Vagina (tissue), 2 donors: Measurements from ENCODE around the gene PPP1CA. TPM values are rescaled to one million over a fixed set of nuclear protein-coding genes. Genes with fewer than 3 reads are reported as not detected.
A peak's percentile ranks its signal among the peaks of the same experiment; 100 is the strongest.

Experiments
- DNase-seq, 2 donors: peaks; one replicate each; pipeline ENCODE4 v3.0.0-alpha.2; 2017; ENCODE audit errors: extremely low spot score in 2 of 2
- H3K27ac ChIP-seq: fragments of 200-600 bp; sonication (generic); one replicate; pipeline ENCODE4 v1.5.1; 2019
- H3K27me3 ChIP-seq: fragments of 200-600 bp; sonication (generic); one replicate; pipeline ENCODE4 v1.5.1; 2019
- H3K36me3 ChIP-seq, 2 donors: fragments of 200-600 bp; sonication (generic); one replicate each; pipeline ENCODE4 v1.5.1; 2017 to 2019
- H3K4me1 ChIP-seq: fragments of 200-600 bp; sonication (generic); one replicate; pipeline ENCODE4 v1.5.1; 2019
- H3K4me3 ChIP-seq, 2 donors: fragments of 200-600 bp; sonication (generic); 1 replicate in 1 of 2; 2 replicates in 1 of 2; pipeline ENCODE4 v1.5.1; 2016 to 2019
- H3K9me3 ChIP-seq: fragments of 200-600 bp; sonication (generic); one replicate; pipeline ENCODE4 v1.5.1; 2019
- POLR2A ChIP-seq, 2 donors: fragments of 450-650 bp; IDR thresholded peaks; one replicate each; pipeline ENCODE4 v1.6.1; 2017; ENCODE audit warnings: antibody characterized with exemption in 2 of 2, mild to moderate bottlenecking in 2 of 2, moderate library complexity in 2 of 2
- POLR2AphosphoS5 ChIP-seq, 2 donors: sonication (generic); formaldehyde crosslinking; IDR thresholded peaks; one replicate each; pipeline ENCODE4 v1.9.0; 2017; ENCODE audit warnings: antibody characterized with exemption in 2 of 2, mild to moderate bottlenecking in 2 of 2, low read depth in 1 of 2; ENCODE audit not compliant: insufficient read depth in 1 of 2
- intact Hi-C: fragments of 100-400 bp; cut with DNase I; formaldehyde crosslinking; loops from one replicate; pipeline ENCODE4 v1.15.1; 2023
- total RNA-seq: library from RNA; depleted of rRNA; stranded (reverse); fragments of >200 nt; gene quantifications from one replicate; pipeline ENCODE4 v1.2.3, GENCODE V29; 2016
- TF ChIP-seq, protein P1 (sequence below), 3 experiments: fragments of 450-650 bp in 2 of 3; fragments of 200-600 bp in 1 of 3; sonication (generic) in 1 of 3; IDR thresholded peaks; one replicate each; pipeline ENCODE4 v1.5.1; 2017 to 2019; ENCODE audit warnings: antibody characterized with exemption in 3 of 3, mild to moderate bottlenecking in 2 of 3, moderate library complexity in 2 of 3

PPP1CA gene
- total RNA-seq, 1 donor from 2014 or later = 102 TPM

DNA sequence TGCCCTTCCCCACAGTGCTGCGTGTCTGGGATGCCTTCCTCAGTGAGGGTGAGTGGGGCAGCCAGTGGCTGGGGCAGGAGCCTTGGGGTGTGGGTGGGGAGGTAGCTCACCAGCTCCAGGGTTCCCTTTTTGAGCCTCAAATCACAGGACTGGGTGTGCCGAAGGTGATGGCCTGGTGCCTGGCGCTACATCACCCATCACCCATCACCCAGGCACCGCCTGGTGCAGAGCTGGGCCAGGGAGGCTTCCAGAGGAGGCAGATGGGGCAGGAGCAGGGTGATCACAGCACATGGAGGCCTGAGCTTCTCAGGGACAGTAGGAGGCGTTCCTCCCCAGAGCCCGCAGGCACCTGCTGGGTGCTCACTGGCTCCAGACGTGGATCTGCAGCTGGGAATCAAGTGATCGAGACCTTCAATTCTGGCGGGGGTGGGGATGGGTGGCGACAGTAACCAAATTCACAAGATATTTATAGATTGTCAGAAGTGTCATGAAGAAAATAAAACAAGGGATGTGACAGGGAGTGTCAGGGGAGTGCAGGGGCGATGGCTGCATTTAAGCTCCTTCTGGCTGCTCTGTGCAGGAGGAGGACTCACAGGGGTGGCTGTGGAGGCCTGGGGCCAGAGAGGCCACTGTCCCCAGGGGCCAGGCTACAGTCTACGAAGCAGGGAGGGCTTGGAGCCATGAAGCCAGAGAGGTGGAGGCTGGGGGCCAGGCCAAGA lies 5.5 kb upstream of the PPP1CA start:
- DNase-seq = no peak
- Histone ChIP-seq H3K27ac (no peak overlapping the region), H3K9me3 (no peaks in the 10 kb centered on the region), H3K4me1 (peaks cover 10% of the 10 kb centered on the region), H3K27me3 (no peaks in the 10 kb centered on the region), H3K36me3 (no peaks in the 10 kb centered on the region), H3K4me3 (no peak overlapping the region)
- TF ChIP-seq, protein P1, sequence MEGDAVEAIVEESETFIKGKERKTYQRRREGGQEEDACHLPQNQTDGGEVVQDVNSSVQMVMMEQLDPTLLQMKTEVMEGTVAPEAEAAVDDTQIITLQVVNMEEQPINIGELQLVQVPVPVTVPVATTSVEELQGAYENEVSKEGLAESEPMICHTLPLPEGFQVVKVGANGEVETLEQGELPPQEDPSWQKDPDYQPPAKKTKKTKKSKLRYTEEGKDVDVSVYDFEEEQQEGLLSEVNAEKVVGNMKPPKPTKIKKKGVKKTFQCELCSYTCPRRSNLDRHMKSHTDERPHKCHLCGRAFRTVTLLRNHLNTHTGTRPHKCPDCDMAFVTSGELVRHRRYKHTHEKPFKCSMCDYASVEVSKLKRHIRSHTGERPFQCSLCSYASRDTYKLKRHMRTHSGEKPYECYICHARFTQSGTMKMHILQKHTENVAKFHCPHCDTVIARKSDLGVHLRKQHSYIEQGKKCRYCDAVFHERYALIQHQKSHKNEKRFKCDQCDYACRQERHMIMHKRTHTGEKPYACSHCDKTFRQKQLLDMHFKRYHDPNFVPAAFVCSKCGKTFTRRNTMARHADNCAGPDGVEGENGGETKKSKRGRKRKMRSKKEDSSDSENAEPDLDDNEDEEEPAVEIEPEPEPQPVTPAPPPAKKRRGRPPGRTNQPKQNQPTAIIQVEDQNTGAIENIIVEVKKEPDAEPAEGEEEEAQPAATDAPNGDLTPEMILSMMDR (IDR thresholded peaks at IDR 0.05) = no peak
- TF ChIP-seq POLR2AphosphoS5 (IDR thresholded peaks at IDR 0.05; ENCODE audit: insufficient read depth in 1 of 2, low read depth in 1 of 2) (no peak), POLR2A (IDR thresholded peaks at IDR 0.05) (no peak)
- intact Hi-C loops = loop anchor here (10.0 kb wide), 2 partner anchors 58 to 208 kb away; partner anchors contain the start of gene TMEM134

DNA sequence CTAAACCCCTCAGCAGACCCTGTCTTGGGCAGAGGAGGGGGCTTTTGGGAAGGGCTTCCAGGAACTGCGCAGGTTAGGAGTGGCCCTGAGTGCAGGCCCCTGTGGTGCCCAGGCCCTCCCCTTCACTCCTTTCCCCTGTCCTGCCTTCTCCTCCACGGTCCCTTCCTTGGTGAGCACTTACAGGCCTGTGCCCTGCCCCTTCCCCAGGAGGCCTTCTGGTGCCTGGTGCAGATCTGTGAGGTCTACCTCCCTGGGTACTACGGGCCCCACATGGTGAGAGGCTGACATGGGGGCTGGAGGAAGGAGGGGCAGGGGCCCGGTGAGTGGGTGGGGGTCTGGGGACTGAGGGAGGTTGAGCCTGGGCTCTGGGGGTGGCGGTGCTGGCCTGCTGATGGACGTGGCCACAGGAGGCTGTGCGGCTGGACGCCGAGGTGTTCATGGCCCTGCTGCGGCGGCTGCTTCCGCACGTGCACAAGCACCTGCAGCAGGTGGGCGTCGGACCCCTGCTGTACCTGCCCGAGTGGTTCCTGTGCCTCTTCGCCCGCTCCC lies 4.8 kb upstream of the PPP1CA start:
- no peak overlapping the region for H3K4me3 ChIP-seq
- DNase-seq = no peak
- H3K9me3 ChIP-seq = no peaks in the 10 kb centered on the region
- H3K27me3 ChIP-seq = no peaks in the 10 kb centered on the region
- no peaks in the 10 kb centered on the region for H3K36me3 ChIP-seq
- no peak overlapping the region for H3K27ac ChIP-seq
- TF ChIP-seq POLR2AphosphoS5 (IDR thresholded peaks at IDR 0.05; ENCODE audit: insufficient read depth in 1 of 2, low read depth in 1 of 2) (no peak), POLR2A (IDR thresholded peaks at IDR 0.05) (no peak)
- TF ChIP-seq, protein P1 (IDR thresholded peaks at IDR 0.05) = no peak
- peaks cover 11% of the 10 kb centered on the region for H3K4me1 ChIP-seq
- intact Hi-C loops = loop anchor here (10.0 kb wide), 2 partner anchors 58 to 208 kb away; partner anchors contain the start of gene TMEM134

DNA sequence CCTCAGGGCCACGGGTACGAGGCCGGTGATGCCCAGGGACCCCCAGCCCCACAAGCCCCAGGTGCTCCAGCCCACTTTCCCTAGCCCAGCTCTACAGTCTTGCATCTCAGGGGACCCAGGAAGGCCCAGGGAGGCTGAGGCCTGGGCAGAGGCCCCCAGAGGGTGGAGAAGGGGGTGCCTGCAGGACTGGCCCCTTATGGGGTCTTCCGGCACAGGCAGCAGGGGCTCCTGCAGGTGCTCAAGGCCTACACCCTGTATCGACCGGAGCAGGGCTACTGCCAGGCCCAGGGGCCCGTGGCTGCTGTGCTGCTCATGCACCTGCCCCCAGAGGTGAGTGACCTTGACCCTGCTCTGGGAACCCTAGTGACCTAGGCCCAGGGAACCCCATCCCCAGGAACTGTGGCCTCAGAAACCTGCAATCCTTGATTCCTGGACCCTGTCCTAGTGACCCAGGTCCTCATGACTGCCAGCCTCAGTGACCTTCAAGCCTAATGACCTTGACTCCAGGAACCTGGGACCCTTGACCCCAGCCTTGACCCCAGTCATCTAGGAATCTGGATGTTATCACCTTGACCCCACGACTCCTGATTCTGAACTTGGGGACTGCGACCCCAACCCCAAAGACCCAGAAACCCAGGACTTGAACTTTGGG lies 4.2 kb upstream of the PPP1CA start:
- H3K4me1 ChIP-seq = peaks cover 15% of the 10 kb centered on the region
- H3K4me3 ChIP-seq = no peak overlapping the region
- H3K36me3 ChIP-seq = no peaks in the 10 kb centered on the region

DNA sequence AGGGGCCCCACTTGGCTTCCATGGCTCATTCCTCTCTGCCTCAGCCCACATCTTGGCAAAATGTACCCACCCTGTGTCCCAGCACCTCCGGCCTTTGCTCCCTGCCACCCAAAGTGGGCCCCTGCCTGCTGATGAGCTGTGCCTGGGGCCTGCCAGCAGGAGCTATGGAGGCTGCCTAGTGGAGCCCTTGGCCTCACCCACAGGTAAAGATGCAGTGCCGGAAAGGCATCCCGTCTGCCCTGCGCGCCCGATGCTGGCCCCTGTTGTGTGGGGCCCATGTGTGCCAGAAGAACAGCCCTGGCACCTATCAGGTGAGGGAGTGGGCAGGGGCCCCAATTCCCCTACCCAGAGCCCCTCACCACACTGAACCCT lies 3.5 kb upstream of the PPP1CA start:
- H3K9me3 ChIP-seq = no peaks in the 10 kb centered on the region
- H3K36me3 ChIP-seq = no peaks in the 10 kb centered on the region
- no peaks in the 10 kb centered on the region for H3K27me3 ChIP-seq
- intact Hi-C loops = loop anchor here (10.0 kb wide), 2 partner anchors 60 to 210 kb away; partner anchors contain the start of gene TMEM134
- DNase-seq = no peak
- no peak overlapping the region for H3K27ac ChIP-seq
- no peak for TF ChIP-seq POLR2A (IDR thresholded peaks at IDR 0.05)
- TF ChIP-seq POLR2AphosphoS5 (IDR thresholded peaks at IDR 0.05; ENCODE audit: insufficient read depth in 1 of 2, low read depth in 1 of 2) = peak in 1 of 2 donors; percentile 15
- TF ChIP-seq, protein P1 (IDR thresholded peaks at IDR 0.05) = no peak
- H3K4me3 ChIP-seq = peak overlapping the region in 1 of 2 donors; percentile 8
- H3K4me1 ChIP-seq = peaks cover 22% of the 10 kb centered on the region

More for the DNA sequence above, 4.2 kb upstream of the PPP1CA start:
- DNase-seq = no peak
- Histone ChIP-seq H3K27ac (no peak overlapping the region), H3K9me3 (no peaks in the 10 kb centered on the region), H3K27me3 (no peaks in the 10 kb centered on the region)
- TF ChIP-seq, protein P1 (IDR thresholded peaks at IDR 0.05) = no peak
- TF ChIP-seq POLR2A (IDR thresholded peaks at IDR 0.05) (no peak), POLR2AphosphoS5 (IDR thresholded peaks at IDR 0.05; ENCODE audit: insufficient read depth in 1 of 2, low read depth in 1 of 2) (no peak)
- intact Hi-C loops = loop anchor here (10.0 kb wide), 2 partner anchors 59 to 209 kb away; partner anchors contain the start of gene TMEM134
